SU-DHL-6 (cell line): Measurements from ENCODE around the gene NMNAT2.

Source experiments
- H2AFZ ChIP-seq: fragments of 200-600 bp; sonication (generic); 2 replicates; pipeline ENCODE4 v1.6.1; 2014; ENCODE audit warnings: low read depth, mild to moderate bottlenecking, moderate library complexity, mixed read lengths, antibody characterized with exemption, low read length; ENCODE audit not compliant: severe bottlenecking
- H3F3A ChIP-seq: fragments of 200-600 bp; shearing (Covaris generic); 2 replicates; pipeline ENCODE4 v1.6.0; 2016; ENCODE audit warnings: antibody characterized with exemption, mild to moderate bottlenecking; ENCODE audit not compliant: insufficient read depth
- H3K27ac ChIP-seq: fragments of 200-600 bp; sonication (generic); 2 replicates; pipeline ENCODE4 v1.5.1; 2016; ENCODE audit warnings: low read depth, mild to moderate bottlenecking, low read length, moderate library complexity, mixed read lengths
- H3K27me3 ChIP-seq: fragments of 200-600 bp; sonication (generic), shearing (Covaris generic); 2 replicates; pipeline ENCODE4 v1.6.0; 2014; ENCODE audit warnings: mild to moderate bottlenecking, low read length
- H3K36me3 ChIP-seq: fragments of 200-600 bp; sonication (generic); 2 replicates; pipeline ENCODE4 v1.6.1; 2014; ENCODE audit warnings: mild to moderate bottlenecking, low read length, mixed read lengths
- H3K4me2 ChIP-seq: fragments of 300-600, 200-600 bp; shearing (Covaris generic), sonication (generic); 2 replicates; pipeline ENCODE4 v1.6.0; 2014; ENCODE audit warnings: low read length, low read depth, mild to moderate bottlenecking; ENCODE audit not compliant: poor library complexity, severe bottlenecking
- H3K4me3 ChIP-seq: fragments of 200-600 bp; sonication (generic); 2 replicates; pipeline ENCODE4 v1.5.1; 2014; ENCODE audit warnings: antibody characterized with exemption, low read length, mild to moderate bottlenecking, mixed read lengths; ENCODE audit not compliant: insufficient read depth, poor library complexity, severe bottlenecking
- H3K79me2 ChIP-seq: fragments of 200-600 bp; sonication (generic); 2 replicates; pipeline ENCODE4 v1.6.1; 2014; ENCODE audit warnings: mild to moderate bottlenecking, low read length, moderate library complexity; ENCODE audit not compliant: insufficient read depth
- H3K9ac ChIP-seq: fragments of 200-600 bp; sonication (generic); 2 replicates; pipeline ENCODE4 v1.7.0; 2014; ENCODE audit warnings: mild to moderate bottlenecking, low read length
- H3K9me2 ChIP-seq: fragments of 200-600 bp; sonication (generic); replicated peaks from 2 replicates; pipeline ENCODE4 v1.6.1; 2014; ENCODE audit warnings: low read length; ENCODE audit not compliant: insufficient read depth
- H3K9me3 ChIP-seq: fragments of 200-600 bp; sonication (generic); 2 replicates; pipeline ENCODE4 v1.6.1; 2014; ENCODE audit warnings: low read length, mixed read lengths; ENCODE audit not compliant: insufficient read depth
- H4K20me1 ChIP-seq: fragments of 200-600 bp; sonication (generic); 2 replicates; pipeline ENCODE4 v1.6.1; 2014; ENCODE audit warnings: low read depth, mild to moderate bottlenecking, antibody characterized with exemption, low read length, moderate library complexity, mixed read lengths
- EZH2phosphoT487 ChIP-seq: fragments of 200-600 bp; sonication (generic), shearing (Covaris generic); conservative IDR thresholded peaks from 2 replicates; pipeline ENCODE4 v1.6.1; 2018; ENCODE audit warnings: mild to moderate bottlenecking, antibody characterized with exemption, low read length, moderate library complexity, mixed read lengths
- TF ChIP-seq, protein P1 (sequence below): fragments of 200-600 bp; sonication (generic); IDR thresholded peaks from one replicate; pipeline ENCODE4 v1.5.1; 2017; ENCODE audit warnings: antibody characterized with exemption, mild to moderate bottlenecking, low read length, moderate library complexity; ENCODE audit not compliant: insufficient read depth, poor library complexity, severe bottlenecking

NMNAT2 gene

GRCh38 chr1:183418696-183419095, 516 bp upstream of the NMNAT2 start:
- Histone ChIP-seq H3K4me3 (no peak overlapping the region), H4K20me1 (no peaks in the 10 kb centered on the region), H3K9me3 (no peaks in the 10 kb centered on the region), H3F3A (no peaks in the 10 kb centered on the region), H3K27ac (no peak overlapping the region), H3K9me2 (no peaks in the 10 kb centered on the region), H3K9ac (no peak overlapping the region), H3K27me3 (no peaks in the 10 kb centered on the region), H2AFZ (no peak overlapping the region), H3K4me2 (no peak overlapping the region), H3K36me3 (no peaks in the 10 kb centered on the region), H3K79me2 (no peaks in the 10 kb centered on the region)
- TF ChIP-seq, protein P1, sequence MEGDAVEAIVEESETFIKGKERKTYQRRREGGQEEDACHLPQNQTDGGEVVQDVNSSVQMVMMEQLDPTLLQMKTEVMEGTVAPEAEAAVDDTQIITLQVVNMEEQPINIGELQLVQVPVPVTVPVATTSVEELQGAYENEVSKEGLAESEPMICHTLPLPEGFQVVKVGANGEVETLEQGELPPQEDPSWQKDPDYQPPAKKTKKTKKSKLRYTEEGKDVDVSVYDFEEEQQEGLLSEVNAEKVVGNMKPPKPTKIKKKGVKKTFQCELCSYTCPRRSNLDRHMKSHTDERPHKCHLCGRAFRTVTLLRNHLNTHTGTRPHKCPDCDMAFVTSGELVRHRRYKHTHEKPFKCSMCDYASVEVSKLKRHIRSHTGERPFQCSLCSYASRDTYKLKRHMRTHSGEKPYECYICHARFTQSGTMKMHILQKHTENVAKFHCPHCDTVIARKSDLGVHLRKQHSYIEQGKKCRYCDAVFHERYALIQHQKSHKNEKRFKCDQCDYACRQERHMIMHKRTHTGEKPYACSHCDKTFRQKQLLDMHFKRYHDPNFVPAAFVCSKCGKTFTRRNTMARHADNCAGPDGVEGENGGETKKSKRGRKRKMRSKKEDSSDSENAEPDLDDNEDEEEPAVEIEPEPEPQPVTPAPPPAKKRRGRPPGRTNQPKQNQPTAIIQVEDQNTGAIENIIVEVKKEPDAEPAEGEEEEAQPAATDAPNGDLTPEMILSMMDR, result no peak
- no peak for TF ChIP-seq EZH2phosphoT487

- Histone ChIP-seq H3F3A (no peaks in the 10 kb centered on the region), H3K9me3 (no peaks in the 10 kb centered on the region), H3K27me3 (no peaks in the 10 kb centered on the region), H3K27ac (no peak overlapping the region), H3K9me2 (no peaks in the 10 kb centered on the region), H4K20me1 (no peaks in the 10 kb centered on the region), H3K36me3 (no peaks in the 10 kb centered on the region), H2AFZ (no peak overlapping the region), H3K9ac (no peak overlapping the region), H3K4me3 (no peak overlapping the region), H3K4me2 (no peak overlapping the region), H3K79me2 (no peaks in the 10 kb centered on the region)
- TF ChIP-seq EZH2phosphoT487, result no peak
- TF ChIP-seq, protein P1, result no peak
Measured at GRCh38 chr1:183416850-183417771, 1.1 kb downstream of the NMNAT2 start.

DNA sequence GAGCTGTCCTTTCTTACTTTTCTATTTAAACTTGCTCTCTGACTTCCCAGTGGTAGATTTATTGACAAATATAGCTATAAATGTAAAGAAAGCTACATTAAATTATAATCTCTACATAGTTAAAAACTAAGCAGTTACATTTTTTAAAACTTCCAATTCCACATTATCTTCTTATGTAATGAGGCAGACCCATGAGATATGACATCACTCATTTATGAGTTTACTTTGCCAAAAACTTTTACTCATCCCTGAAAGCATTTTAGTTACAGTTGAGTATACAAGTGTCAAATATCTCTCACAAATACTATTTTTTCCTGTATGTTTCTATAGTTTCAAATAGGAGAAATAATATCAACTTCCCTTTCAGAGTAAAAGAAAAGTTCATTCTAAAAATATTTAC, 3.8 kb downstream of the NMNAT2 start:
- no peaks in the 10 kb centered on the region for H3K9me3 ChIP-seq

More for the DNA sequence above, 3.8 kb downstream of the NMNAT2 start:
- Histone ChIP-seq H3K79me2 (no peaks in the 10 kb centered on the region), H3K9me2 (no peaks in the 10 kb centered on the region), H3K4me3 (no peak overlapping the region), H2AFZ (no peak overlapping the region), H4K20me1 (no peaks in the 10 kb centered on the region), H3K9ac (no peak overlapping the region), H3K36me3 (no peaks in the 10 kb centered on the region), H3K27ac (no peak overlapping the region), H3F3A (no peaks in the 10 kb centered on the region), H3K27me3 (no peaks in the 10 kb centered on the region), H3K4me2 (no peak overlapping the region)
- TF ChIP-seq EZH2phosphoT487, result no peak
- TF ChIP-seq, protein P1, result no peak
